Glutamatergic neuron (in vitro differentiated cells): ENCODE results near the gene NOTCH1. TPM values are rescaled to one million over a fixed set of nuclear protein-coding genes. Genes with fewer than 3 reads are reported as not detected.
"Not testable (repeated sequence)": the region's sequence is repeated elsewhere in the genome, so short reads cannot be mapped to it uniquely, and the experiment has no call there.

Source experiments
- DNase-seq: peaks from one replicate; pipeline ENCODE4 v3.0.0; 2022
- H3K27ac Mint-ChIP-seq: one replicate; pipeline ENCODE4 v1.8.0; 2020; ENCODE audit warnings: mild to moderate bottlenecking, mixed read lengths, inconsistent platforms; ENCODE audit not compliant: unreplicated experiment
- H3K27me3 Mint-ChIP-seq: one replicate; pipeline ENCODE4 v1.8.0; 2020; ENCODE audit warnings: mild to moderate bottlenecking, moderate library complexity, mixed read lengths, inconsistent platforms; ENCODE audit not compliant: unreplicated experiment
- H3K36me3 Mint-ChIP-seq: one replicate; pipeline ENCODE4 v1.8.0; 2020; ENCODE audit warnings: mild to moderate bottlenecking, mixed read lengths, inconsistent platforms; ENCODE audit not compliant: unreplicated experiment
- H3K4me1 Mint-ChIP-seq: one replicate; pipeline ENCODE4 v1.8.0; 2020; ENCODE audit warnings: mild to moderate bottlenecking, low read depth, mixed read lengths, inconsistent platforms; ENCODE audit not compliant: unreplicated experiment
- H3K4me3 Mint-ChIP-seq: one replicate; pipeline ENCODE4 v1.8.0; 2020; ENCODE audit warnings: mild to moderate bottlenecking, mixed read lengths, inconsistent platforms; ENCODE audit not compliant: unreplicated experiment
- H3K9me3 Mint-ChIP-seq: one replicate; pipeline ENCODE4 v1.8.0; 2020; ENCODE audit warnings: mild to moderate bottlenecking, moderate library complexity, mixed read lengths, inconsistent platforms; ENCODE audit not compliant: unreplicated experiment
- CTCF ChIP-seq: fragments of 200-600 bp; sonication (generic); IDR thresholded peaks from one replicate; pipeline ENCODE4 v1.5.0; 2021; ENCODE audit not compliant: partially characterized antibody, unreplicated experiment
- total RNA-seq: library from RNA; stranded (reverse); fragmentation: NEBNext Ultra II Directional; extraction: Animal tissue kit (Norgen Biotek cat#: 25700); gene quantifications from one replicate; pipeline ENCODE4 v1.2.1, GENCODE V29; 2021; ENCODE audit not compliant: unreplicated experiment

The NOTCH1 gene
- total RNA-seq, 1 donor from 2014 or later: 64.2 TPM

GRCh38 chr9:136578626-136578914, 32.7 kb upstream of the NOTCH1 start:
- Mint-ChIP-seq H3K9me3 (peaks cover 11% of the 10 kb centered on the region), H3K4me1 (peaks cover 4% of the 10 kb centered on the region), H3K27me3 (peaks cover 5% of the 10 kb centered on the region), H3K4me3 (no peak overlapping the region), H3K36me3 (peaks cover 5% of the 10 kb centered on the region), H3K27ac (no peak overlapping the region)
- no peak for DNase-seq
- TF ChIP-seq CTCF: no peak

GRCh38 chr9:136577941-136578625, 32.2 kb upstream of the NOTCH1 start:
- H3K36me3 Mint-ChIP-seq: peaks cover 5% of the 10 kb centered on the region
- no peak overlapping the region for H3K4me3 Mint-ChIP-seq
- H3K9me3 Mint-ChIP-seq: peaks cover 11% of the 10 kb centered on the region
- no peak overlapping the region for H3K27ac Mint-ChIP-seq
- H3K4me1 Mint-ChIP-seq: peaks cover 4% of the 10 kb centered on the region
- peaks cover 5% of the 10 kb centered on the region for H3K27me3 Mint-ChIP-seq
- TF ChIP-seq CTCF: no peak
- DNase-seq: no peak

- TF ChIP-seq CTCF: no peak
- Mint-ChIP-seq H3K36me3 (peaks cover 5% of the 10 kb centered on the region), H3K27ac (no peak overlapping the region), H3K4me1 (peaks cover 10% of the 10 kb centered on the region), H3K9me3 (peaks cover 14% of the 10 kb centered on the region), H3K27me3 (peaks cover 8% of the 10 kb centered on the region), H3K4me3 (no peak overlapping the region)
- no peak for DNase-seq
Observed at GRCh38 chr9:136576269-136576626, 30.4 kb upstream of the NOTCH1 start.

DNA sequence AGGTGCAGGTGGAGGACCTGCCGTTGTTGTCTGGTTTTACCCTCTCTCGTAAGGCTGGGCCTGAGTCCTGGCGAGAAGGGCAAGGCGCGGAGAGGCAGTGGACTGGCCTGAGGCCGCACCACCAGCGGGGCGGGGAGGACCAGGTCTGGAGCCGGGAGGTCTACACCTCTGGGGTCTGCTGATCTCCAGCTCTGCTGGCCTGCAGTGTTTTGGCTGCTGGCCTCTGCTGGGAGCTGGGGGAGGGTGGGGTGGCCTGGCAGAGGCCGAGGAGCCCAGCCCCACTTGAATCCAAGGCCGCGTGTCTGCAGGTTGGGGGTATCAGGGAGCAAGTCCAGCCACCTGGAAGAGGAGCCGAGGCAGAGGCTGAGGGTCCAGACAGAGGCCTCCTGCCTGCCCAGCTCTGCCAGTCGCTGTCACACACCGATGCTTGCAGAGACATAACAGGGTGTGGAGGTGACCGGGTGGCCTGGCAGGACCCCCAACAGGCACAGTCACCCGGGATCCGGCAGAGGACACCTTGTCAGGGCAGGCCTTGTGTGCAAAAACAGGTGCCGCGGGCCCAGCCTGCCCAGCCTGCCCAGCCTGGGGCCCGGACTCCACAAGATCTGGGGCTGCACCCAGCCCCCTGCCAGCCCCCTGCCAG, 29.9 kb upstream of the NOTCH1 start:
- TF ChIP-seq CTCF: no peak
- no peak overlapping the region for H3K27ac Mint-ChIP-seq
- H3K36me3 Mint-ChIP-seq: peaks cover 5% of the 10 kb centered on the region
- H3K9me3 Mint-ChIP-seq: peaks cover 14% of the 10 kb centered on the region
- no peak for DNase-seq
- no peak overlapping the region for H3K4me3 Mint-ChIP-seq
- peaks cover 12% of the 10 kb centered on the region for H3K4me1 Mint-ChIP-seq
- H3K27me3 Mint-ChIP-seq: peaks cover 8% of the 10 kb centered on the region

GRCh38 chr9:136574606-136575005, 28.8 kb upstream of the NOTCH1 start:
- not testable (repeated sequence) for H3K36me3 Mint-ChIP-seq, H3K27ac Mint-ChIP-seq, H3K4me1 Mint-ChIP-seq, H3K4me3 Mint-ChIP-seq, H3K27me3 Mint-ChIP-seq, DNase-seq
- peaks cover 14% of the 10 kb centered on the region for H3K9me3 Mint-ChIP-seq
